Immature natural killer cell (primary cell): Measurements from ENCODE around the gene MRPS10. TPM values are rescaled to one million over a fixed set of nuclear protein-coding genes. Genes with fewer than 3 reads are reported as not detected.

ENCODE experiments used
- DNase-seq, 3 donors: peaks; one replicate each; pipeline ENCODE4 v3.0.0; 2022; ENCODE audit warnings: mixed read lengths in 1 of 3
- H3K27ac Mint-ChIP-seq, 6 donors: one replicate each; pipeline ENCODE4 v1.8.0; 2020; ENCODE audit warnings: mixed read lengths in 6 of 6, mild to moderate bottlenecking in 5 of 6, inconsistent platforms in 4 of 6, moderate library complexity in 3 of 6
- H3K27me3 Mint-ChIP-seq, 3 donors: one replicate each; pipeline ENCODE4 v1.8.0; 2020 to 2021; ENCODE audit warnings: low read depth in 3 of 3, mild to moderate bottlenecking in 3 of 3, mixed read lengths in 3 of 3, moderate library complexity in 3 of 3, inconsistent platforms in 1 of 3
- H3K36me3 Mint-ChIP-seq, 3 donors: one replicate each; pipeline ENCODE4 v1.8.0; 2020; ENCODE audit warnings: mixed read lengths in 3 of 3, inconsistent platforms in 2 of 3, mild to moderate bottlenecking in 2 of 3
- H3K4me1 Mint-ChIP-seq, 2 donors: one replicate each; pipeline ENCODE4 v1.8.0; 2020; ENCODE audit warnings: inconsistent platforms in 2 of 2, mild to moderate bottlenecking in 2 of 2, mixed read lengths in 2 of 2, moderate library complexity in 1 of 2
- H3K4me3 Mint-ChIP-seq, 5 donors: one replicate each; pipeline ENCODE4 v1.8.0; 2020; ENCODE audit warnings: mild to moderate bottlenecking in 5 of 5, mixed read lengths in 5 of 5, inconsistent platforms in 3 of 5, moderate library complexity in 3 of 5
- H3K9me3 Mint-ChIP-seq, 6 donors: one replicate each; pipeline ENCODE4 v1.8.0; 2020; ENCODE audit warnings: mild to moderate bottlenecking in 6 of 6, mixed read lengths in 6 of 6, inconsistent platforms in 4 of 6, moderate library complexity in 3 of 6
- polyA plus RNA-seq, 3 donors: library from polyadenylated mRNA; unstranded; fragments of 300-500 nt; fragmentation: Illumina TruSeq; gene quantifications; one replicate each; pipeline ENCODE4 v1.2.3, GENCODE V29; 2021

The MRPS10 gene
- polyA plus RNA-seq, 3 donors from 2014 or later: 44.7 to 52.5 (median 46.7) TPM

DNA sequence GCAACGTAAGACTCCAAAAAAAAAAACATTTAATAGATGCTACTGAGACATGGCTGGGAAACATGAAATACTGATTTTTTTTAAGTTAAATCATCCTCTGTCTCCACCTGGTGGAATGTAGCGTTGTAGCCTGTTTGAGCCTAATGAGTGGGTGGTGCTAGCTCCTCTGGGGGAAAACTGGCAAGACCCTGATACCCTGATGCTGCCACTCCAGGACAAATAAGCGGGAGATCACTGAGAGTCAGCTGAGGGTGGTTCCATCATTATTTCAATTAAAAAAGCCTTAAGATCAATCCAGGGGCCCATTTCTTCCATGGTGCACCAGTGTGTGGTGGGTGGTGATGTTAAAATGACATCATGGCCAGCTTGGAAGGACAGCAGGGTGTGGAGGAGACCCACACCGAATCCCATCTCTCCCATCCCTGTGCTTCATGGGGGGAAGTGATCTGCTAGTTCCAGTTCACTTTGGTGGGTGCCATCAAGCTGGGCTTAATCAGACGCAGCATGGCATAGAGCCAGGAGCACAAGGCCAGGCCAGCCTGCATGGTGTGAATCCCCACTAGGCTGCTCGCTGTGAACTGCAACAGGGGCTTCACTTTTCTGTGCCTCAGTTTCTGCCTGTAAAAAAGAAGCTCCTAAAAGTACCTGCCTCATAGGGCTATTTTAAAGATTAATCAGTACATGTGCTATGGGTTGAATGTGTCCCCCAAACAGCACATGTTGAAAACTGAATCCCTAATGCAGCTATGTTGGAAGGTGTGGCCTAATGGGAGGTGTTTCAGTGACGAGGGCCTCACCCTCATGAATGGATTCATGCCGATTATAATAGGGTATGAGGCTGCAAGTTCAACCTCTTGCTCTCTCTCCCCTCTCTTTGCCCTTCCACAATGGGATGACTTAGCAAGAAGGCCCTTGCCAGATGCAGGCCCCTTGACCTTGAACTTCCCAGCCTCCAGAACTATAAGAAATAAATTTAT is 13.0 kb upstream of the MRPS10 start:
- H3K4me3 Mint-ChIP-seq: no peak overlapping the region
- H3K36me3 Mint-ChIP-seq: peaks cover 8 to 34% (median 24%) of the 10 kb centered on the region in 3 donors
- no peaks in the 10 kb centered on the region for H3K4me1 Mint-ChIP-seq
- no peaks in the 10 kb centered on the region for H3K9me3 Mint-ChIP-seq
- peaks cover 0 to 9% (median 0%) of the 10 kb centered on the region in 3 donors for H3K27me3 Mint-ChIP-seq
- H3K27ac Mint-ChIP-seq: no peak overlapping the region
- no peak for DNase-seq

DNA sequence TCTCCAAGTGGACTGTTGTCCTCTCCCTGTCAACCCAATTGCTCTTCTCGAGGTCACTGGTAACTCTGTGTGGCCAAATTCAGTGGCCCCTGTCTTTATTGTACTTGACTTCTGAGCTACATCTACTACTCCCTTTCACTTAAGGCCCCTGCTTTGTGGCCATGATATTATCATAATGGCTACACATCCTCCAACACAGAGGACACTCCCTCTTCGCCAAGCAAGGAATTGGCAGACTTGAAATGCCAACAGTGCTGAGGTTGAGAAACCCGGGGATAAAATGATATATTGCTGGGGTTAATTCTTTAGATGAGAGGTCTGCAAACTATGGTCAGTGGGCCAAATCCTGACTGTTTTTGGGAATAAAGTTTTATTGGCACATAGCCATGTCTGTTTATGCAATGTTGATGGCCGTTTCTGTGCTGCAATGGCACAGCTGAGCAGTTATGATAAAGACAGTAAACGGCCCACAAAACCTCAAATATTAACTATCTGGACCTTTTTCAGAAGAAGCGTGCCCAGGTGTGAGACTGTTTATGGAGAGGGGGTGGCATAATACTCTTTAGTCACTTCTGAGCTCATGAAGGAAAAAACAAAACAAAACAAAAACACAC is 12.0 kb upstream of the MRPS10 start:
- Mint-ChIP-seq H3K27me3 (peaks cover 0 to 9% (median 0%) of the 10 kb centered on the region in 3 donors), H3K36me3 (peaks cover 5 to 30% (median 24%) of the 10 kb centered on the region in 3 donors), H3K9me3 (no peaks in the 10 kb centered on the region), H3K27ac (peak overlapping the region in 1 of 6 donors; percentile 57), H3K4me3 (no peak overlapping the region), H3K4me1 (no peaks in the 10 kb centered on the region)
- DNase-seq: no peak

DNA sequence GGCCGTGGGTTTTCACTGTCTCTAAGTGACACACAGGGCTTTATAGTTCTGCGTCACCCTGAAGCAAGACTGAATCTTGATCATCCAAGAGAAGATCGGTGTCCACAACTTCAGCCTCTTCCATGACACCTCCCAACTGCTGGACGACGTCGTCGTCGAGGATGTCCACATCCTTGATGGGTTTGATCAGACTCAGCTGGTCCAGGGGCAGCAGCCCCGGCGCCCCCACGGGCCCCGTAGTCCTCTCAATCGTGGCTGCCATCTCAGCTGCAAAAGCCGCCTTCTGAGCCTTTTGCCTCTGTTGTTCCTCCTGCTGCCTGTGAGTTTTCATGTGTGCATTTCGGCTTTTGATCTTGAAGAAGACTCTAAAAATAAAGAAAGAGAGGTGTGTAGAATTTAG is 10.6 kb upstream of the MRPS10 start:
- Mint-ChIP-seq H3K9me3 (no peaks in the 10 kb centered on the region), H3K4me3 (no peak overlapping the region), H3K27me3 (peaks cover 0 to 6% (median 0%) of the 10 kb centered on the region in 3 donors), H3K27ac (peak overlapping the region in 1 of 6 donors; percentile 4), H3K36me3 (peaks cover 5 to 30% (median 20%) of the 10 kb centered on the region in 3 donors), H3K4me1 (no peaks in the 10 kb centered on the region)
- DNase-seq: no peak

DNA sequence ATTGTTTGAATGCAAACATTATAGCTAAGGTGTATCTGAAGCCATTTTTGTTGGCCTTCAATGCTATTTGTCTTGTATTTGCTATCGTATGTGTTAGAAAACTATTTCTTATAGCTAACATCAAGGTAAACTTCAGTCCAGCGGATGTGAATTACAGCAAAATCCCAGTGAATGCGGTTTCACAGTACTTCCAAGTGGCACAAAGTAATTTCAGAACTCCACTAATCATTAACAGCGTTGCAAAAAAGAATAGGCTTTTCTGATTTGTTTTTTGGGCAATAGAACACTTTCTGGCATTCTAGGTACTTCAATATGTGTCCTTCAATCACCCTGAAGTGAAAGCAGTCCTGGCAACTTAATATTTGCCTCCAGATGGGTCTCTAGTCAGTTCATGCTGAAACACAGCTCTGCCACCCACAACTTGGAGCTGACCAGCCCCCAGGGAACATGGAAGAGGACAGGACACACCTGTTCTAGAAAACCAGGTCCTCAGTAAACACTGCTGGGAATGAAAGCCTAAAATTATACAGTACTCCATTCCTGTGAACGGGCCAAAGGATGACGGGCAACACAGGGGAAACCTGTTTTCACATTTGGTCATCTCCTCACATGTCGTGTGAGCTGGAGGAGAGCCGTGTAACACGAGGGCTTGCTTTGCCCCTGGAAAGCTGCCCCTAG is 9.7 kb upstream of the MRPS10 start:
- H3K27me3 Mint-ChIP-seq: peaks cover 0 to 6% (median 0%) of the 10 kb centered on the region in 3 donors
- DNase-seq: no peak
- H3K9me3 Mint-ChIP-seq: no peaks in the 10 kb centered on the region
- H3K4me3 Mint-ChIP-seq: no peak overlapping the region
- peaks cover 5 to 24% (median 20%) of the 10 kb centered on the region in 3 donors for H3K36me3 Mint-ChIP-seq
- no peak overlapping the region for H3K27ac Mint-ChIP-seq
- H3K4me1 Mint-ChIP-seq: no peaks in the 10 kb centered on the region

DNA sequence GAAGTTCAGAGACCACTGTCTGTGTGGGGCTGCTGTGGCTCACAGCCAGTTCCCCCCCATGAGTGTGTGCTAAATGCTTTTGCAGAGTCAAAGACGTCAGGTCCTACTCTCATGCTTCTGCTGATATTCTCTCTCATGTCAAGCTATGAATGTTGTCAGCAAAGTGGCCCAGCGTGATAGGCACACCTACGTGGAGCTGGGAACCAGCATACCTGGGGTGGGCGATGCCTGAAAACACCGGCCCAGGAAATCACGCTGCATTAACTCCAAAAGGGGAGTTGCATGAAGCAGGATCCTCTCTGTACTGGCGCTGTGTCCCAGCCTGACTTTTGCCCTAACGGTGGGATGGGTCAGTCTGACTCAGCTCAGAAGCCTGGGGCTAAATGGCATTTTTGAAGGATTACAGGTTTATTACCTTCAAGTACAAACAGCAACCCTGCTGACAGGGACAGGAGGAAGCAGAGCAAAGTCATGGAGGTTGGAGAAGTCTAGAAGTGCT is 9.0 kb upstream of the MRPS10 start:
- H3K4me3 Mint-ChIP-seq: no peak overlapping the region
- peaks cover 0 to 19% (median 15%) of the 10 kb centered on the region in 3 donors for H3K36me3 Mint-ChIP-seq
- H3K27me3 Mint-ChIP-seq: peaks cover 0 to 6% (median 0%) of the 10 kb centered on the region in 3 donors
- no peak for DNase-seq
- peak overlapping the region in 1 of 6 donors; percentile 60 for H3K27ac Mint-ChIP-seq
- no peaks in the 10 kb centered on the region for H3K4me1 Mint-ChIP-seq
- H3K9me3 Mint-ChIP-seq: no peaks in the 10 kb centered on the region

DNA sequence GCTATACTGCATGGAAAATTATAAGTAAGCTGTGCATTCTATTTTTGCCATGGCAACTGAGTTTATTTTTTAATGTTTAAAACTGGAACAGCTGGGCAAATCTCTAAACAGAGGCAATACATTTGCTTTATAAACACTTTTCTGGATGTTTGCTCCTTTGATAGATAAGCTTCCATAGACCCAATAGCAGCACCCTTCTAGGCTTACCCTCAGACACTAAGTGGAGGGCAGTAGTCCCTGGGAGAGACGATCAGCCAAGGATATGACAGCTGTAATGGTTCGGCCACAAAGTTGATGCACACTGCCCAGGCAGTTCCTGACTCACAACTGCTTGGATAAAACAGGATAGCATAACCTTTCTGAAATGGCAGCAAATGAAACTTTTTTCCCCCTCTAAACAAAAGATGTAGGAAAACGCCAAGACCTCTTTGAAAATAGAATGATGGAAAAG is 8.5 kb upstream of the MRPS10 start:
- peaks cover 0 to 19% (median 15%) of the 10 kb centered on the region in 3 donors for H3K36me3 Mint-ChIP-seq

DNA sequence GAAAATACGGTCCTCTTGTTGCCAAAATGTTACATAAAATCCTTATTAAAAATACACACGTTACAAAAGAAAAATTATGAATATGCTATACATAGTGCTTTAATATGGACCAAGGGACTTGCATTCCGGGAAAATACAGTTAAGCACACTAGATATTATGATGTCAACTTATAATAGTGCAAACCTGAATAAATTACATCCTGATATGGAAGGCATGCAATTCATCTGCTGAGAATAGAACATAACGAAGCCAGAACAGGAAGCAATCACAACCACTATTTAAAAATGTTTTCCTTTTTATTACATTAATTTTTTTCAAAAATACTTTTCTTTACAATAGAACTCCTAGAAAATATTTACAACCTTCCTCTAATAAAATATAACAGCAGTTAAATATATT is 7.8 kb upstream of the MRPS10 start:
- Mint-ChIP-seq H3K9me3 (no peaks in the 10 kb centered on the region), H3K27me3 (peaks cover 0 to 6% (median 0%) of the 10 kb centered on the region in 3 donors), H3K36me3 (peaks cover 0 to 19% (median 15%) of the 10 kb centered on the region in 3 donors), H3K4me1 (no peaks in the 10 kb centered on the region), H3K27ac (no peak overlapping the region), H3K4me3 (no peak overlapping the region)
- DNase-seq: no peak

More for the DNA sequence above, 8.5 kb upstream of the MRPS10 start:
- Mint-ChIP-seq H3K27ac (peak overlapping the region in 1 of 6 donors; percentile 60), H3K27me3 (peaks cover 0 to 6% (median 0%) of the 10 kb centered on the region in 3 donors), H3K4me1 (no peaks in the 10 kb centered on the region), H3K4me3 (no peak overlapping the region), H3K9me3 (no peaks in the 10 kb centered on the region)
- DNase-seq: no peak

DNA sequence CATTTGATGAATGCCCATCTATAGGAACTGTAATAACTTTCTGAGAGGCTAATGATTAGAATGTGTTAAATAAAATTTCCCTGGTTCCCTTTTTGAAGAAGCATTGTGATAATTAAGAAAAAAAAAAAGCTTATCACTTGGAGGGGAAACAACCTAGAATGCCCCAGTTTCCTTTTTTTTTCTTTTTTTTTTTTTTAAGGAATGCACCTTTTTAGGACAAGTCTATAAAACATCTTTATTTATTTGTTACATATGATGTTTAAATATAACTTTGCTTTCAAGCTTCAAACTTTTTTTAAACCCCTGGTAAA is 7.3 kb upstream of the MRPS10 start:
- no peak for DNase-seq
- Mint-ChIP-seq H3K9me3 (no peaks in the 10 kb centered on the region), H3K4me3 (no peak overlapping the region), H3K27ac (no peak overlapping the region), H3K36me3 (peaks cover 0 to 19% (median 15%) of the 10 kb centered on the region in 3 donors), H3K4me1 (no peaks in the 10 kb centered on the region), H3K27me3 (peaks cover 0 to 6% (median 0%) of the 10 kb centered on the region in 3 donors)

DNA sequence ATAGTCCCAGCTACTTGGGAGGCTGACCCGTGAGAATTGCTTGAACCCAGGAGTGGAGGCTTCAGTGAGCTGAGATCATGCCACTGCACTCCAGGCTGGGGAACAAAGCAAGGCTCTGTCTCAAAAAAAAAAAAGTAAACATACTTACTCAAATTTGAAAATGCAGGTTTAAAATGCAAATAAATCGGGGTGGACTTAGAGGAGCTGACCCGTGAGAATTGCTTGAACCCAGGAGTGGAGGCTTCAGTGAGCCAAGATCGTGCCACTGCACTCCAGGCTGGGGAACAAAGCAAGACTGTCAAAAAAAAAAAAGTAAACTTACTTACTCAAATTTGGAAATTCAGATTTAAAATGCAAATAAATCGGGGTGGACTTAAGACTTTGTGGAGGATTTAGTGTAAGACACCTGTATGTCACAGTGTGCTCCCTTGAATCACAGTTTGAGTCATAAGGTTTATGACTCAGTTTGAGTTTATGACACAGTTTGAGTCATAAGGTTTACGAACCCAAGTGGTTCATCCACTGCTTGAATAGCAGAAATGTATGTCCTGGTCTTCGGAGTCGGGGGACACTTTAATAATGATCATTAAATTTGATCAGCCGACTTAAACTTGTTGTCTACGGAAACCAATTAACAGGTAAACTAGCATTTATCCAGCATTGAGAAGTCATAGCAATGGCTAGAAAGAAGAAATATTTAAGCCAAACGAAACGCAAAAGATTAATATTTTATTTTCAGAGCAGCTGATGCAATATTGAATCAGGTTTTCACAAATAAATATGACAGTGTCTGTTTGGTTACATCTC is 6.8 kb upstream of the MRPS10 start:
- Mint-ChIP-seq H3K27ac (peak overlapping the region in 1 of 6 donors; percentile 21), H3K36me3 (peaks cover 0 to 16% (median 13%) of the 10 kb centered on the region in 3 donors), H3K27me3 (peaks cover 0 to 6% (median 0%) of the 10 kb centered on the region in 3 donors), H3K4me1 (no peaks in the 10 kb centered on the region), H3K4me3 (no peak overlapping the region), H3K9me3 (no peaks in the 10 kb centered on the region)
- DNase-seq: no peak

DNA sequence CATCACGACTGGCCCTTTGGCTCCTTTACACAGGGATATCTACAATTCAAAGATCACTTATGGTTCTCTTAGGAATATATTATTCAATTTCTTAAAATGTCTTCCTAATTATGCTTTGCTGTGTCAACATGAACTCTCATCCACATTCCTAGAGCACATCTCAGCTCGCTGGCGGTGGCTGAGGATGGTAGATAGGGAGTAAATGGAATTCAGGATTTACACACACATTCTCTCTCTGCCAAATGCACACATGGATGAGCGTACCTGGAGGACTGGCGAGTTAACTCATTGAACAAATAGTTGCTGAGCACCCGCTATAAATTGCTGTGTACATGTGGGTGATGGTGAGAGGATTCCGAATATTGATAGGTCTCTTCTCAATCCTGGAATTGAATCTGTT is 4.8 kb upstream of the MRPS10 start:
- DNase-seq: no peak
- H3K27ac Mint-ChIP-seq: no peak overlapping the region
- peaks cover 0 to 2% (median 2%) of the 10 kb centered on the region in 3 donors for H3K36me3 Mint-ChIP-seq
- H3K9me3 Mint-ChIP-seq: no peaks in the 10 kb centered on the region
- peaks cover 6 to 7% of the 10 kb centered on the region in 2 donors for H3K4me1 Mint-ChIP-seq
- no peak overlapping the region for H3K4me3 Mint-ChIP-seq
- peaks cover 0 to 5% (median 2%) of the 10 kb centered on the region in 3 donors for H3K27me3 Mint-ChIP-seq

DNA sequence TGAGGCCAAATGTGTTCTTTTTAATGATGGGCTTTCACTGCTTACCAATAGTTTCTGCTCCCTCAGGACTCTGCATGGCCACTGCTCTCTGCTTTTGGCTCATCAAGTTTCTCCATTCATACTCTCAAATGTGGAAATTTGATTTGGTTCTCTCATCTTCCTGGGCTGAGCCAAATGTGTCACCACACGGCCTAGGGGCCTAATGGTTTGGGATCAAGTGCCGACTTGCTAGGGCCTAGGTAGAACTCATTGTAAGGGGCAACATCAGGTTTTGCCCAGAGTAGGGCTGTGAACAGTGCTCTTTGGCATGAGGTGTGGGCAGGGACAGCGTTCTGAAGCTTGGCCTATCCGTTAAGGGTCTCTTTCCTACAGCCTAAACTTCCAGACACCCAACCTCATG is 3.9 kb upstream of the MRPS10 start:
- Mint-ChIP-seq H3K27ac (peak overlapping the region in 1 of 6 donors; percentile 28), H3K4me1 (peaks cover 12 to 14% of the 10 kb centered on the region in 2 donors), H3K36me3 (no peaks in the 10 kb centered on the region), H3K4me3 (no peak overlapping the region), H3K9me3 (no peaks in the 10 kb centered on the region), H3K27me3 (peaks cover 0 to 5% (median 3%) of the 10 kb centered on the region in 3 donors)
- DNase-seq: no peak

DNA sequence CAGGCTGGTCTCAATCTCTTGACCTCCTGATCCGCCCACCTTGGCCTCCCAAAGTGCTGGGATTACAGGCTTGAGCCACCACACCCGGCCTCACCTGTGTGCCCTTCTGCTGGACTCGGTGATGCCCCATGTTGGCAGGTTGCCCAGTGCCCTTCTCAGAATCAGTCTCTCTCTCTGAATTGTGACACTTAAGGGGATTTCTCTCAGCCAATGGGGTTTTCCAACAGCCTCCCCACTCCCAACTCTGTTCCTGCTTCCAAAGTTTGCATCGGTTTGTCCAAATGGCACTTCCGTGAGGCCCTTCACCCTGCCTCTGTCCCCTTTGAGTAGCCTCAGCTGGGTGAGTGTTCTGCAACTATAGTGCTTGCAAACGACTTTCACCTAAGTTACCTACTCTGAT is 3.1 kb upstream of the MRPS10 start:
- peaks cover 18 to 21% of the 10 kb centered on the region in 2 donors for H3K4me1 Mint-ChIP-seq
- H3K4me3 Mint-ChIP-seq: no peak overlapping the region
- no peak overlapping the region for H3K27ac Mint-ChIP-seq
- H3K36me3 Mint-ChIP-seq: no peaks in the 10 kb centered on the region
- peaks cover 0 to 4% (median 3%) of the 10 kb centered on the region in 3 donors for H3K27me3 Mint-ChIP-seq
- no peak for DNase-seq
- H3K9me3 Mint-ChIP-seq: no peaks in the 10 kb centered on the region

DNA sequence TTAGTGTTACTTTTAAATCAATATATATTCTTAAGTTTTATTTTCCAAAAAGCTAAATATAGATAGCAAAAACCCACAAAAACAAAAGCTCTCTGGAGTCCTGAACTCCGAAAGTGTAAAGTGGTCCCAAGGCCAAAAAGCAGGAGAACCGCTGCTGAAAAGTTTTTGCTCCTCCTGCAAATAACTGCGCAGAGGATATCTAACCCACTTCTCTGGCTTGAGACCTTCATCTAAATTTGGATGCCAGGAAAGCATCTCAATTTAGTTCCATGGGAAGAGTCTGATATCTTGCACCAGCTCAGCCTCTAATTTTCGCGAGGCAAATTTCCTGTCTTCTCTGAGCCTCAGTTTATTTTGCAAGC is 523 bp downstream of the MRPS10 start:
- peaks cover 0 to 5% (median 3%) of the 10 kb centered on the region in 3 donors for H3K27me3 Mint-ChIP-seq
- no peaks in the 10 kb centered on the region for H3K9me3 Mint-ChIP-seq
- H3K4me1 Mint-ChIP-seq: peaks cover 22 to 38% of the 10 kb centered on the region in 2 donors
- peak overlapping the region; percentile 97 to 100 (median 98) for H3K4me3 Mint-ChIP-seq
- DNase-seq: no peak
- H3K27ac Mint-ChIP-seq: peak overlapping the region; percentile 91 to 99 (median 95)
- peaks cover 8 to 10% (median 10%) of the 10 kb centered on the region in 3 donors for H3K36me3 Mint-ChIP-seq
